ENCODE data around the gene EFHD1.

Gene EFHD1

GRCh38 chr2:232633413-232634205, at the start of gene EFHD1:
EFHD1 (plus strand) TSS chr2:232633604; CDS start chr2:232633705, 101 bp downstream.
- DNase-seq (ENCODE audit: low spot score), result peak; percentile 16

GRCh38 chr2:232584238-232584637, 49.2 kb upstream of the EFHD1 start:
- peak; percentile 12 for DNase-seq (ENCODE audit: low spot score)

- DNase-seq (ENCODE audit: low spot score), result no peak
These were observed 46.4 kb upstream of the EFHD1 start for GRCh38 chr2:232586943-232587505.

GRCh38 chr2:232587512-232587911, 45.9 kb upstream of the EFHD1 start:
- no peak for DNase-seq (ENCODE audit: low spot score)

GRCh38 chr2:232588031-232588430, 45.4 kb upstream of the EFHD1 start:
- DNase-seq (ENCODE audit: low spot score), result no peak

- no peak for DNase-seq (ENCODE audit: low spot score)
These were observed 44.5 kb upstream of the EFHD1 start for GRCh38 chr2:232588680-232589585.

- DNase-seq (ENCODE audit: low spot score), result peak; percentile 72
These were observed 40.5 kb upstream of the EFHD1 start for GRCh38 chr2:232592772-232593395.

GRCh38 chr2:232593982-232594381, 39.4 kb upstream of the EFHD1 start:
- DNase-seq (ENCODE audit: low spot score), result no peak

- DNase-seq (ENCODE audit: low spot score), result no peak
These were observed 35.9 kb upstream of the EFHD1 start for GRCh38 chr2:232597362-232598079.

GRCh38 chr2:232598293-232598692, 35.1 kb upstream of the EFHD1 start:
- no peak for DNase-seq (ENCODE audit: low spot score)

GRCh38 chr2:232600053-232600773, 33.2 kb upstream of the EFHD1 start:
- no peak for DNase-seq (ENCODE audit: low spot score)

- DNase-seq (ENCODE audit: low spot score), result no peak
These were observed 30.1 kb upstream of the EFHD1 start for GRCh38 chr2:232603283-232603682.

GRCh38 chr2:232604535-232604934, 28.9 kb upstream of the EFHD1 start:
- no peak for DNase-seq (ENCODE audit: low spot score)

GRCh38 chr2:232607011-232607410, 26.4 kb upstream of the EFHD1 start:
- no peak for DNase-seq (ENCODE audit: low spot score)

GRCh38 chr2:232609607-232610006, 23.8 kb upstream of the EFHD1 start:
- no peak for DNase-seq (ENCODE audit: low spot score)

GRCh38 chr2:232610081-232610480, 23.3 kb upstream of the EFHD1 start:
- DNase-seq (ENCODE audit: low spot score), result no peak

GRCh38 chr2:232611061-232611460, 22.3 kb upstream of the EFHD1 start:
- no peak for DNase-seq (ENCODE audit: low spot score)

- no peak for DNase-seq (ENCODE audit: low spot score)
These were observed 21.7 kb upstream of the EFHD1 start for GRCh38 chr2:232611559-232612218.

- no peak for DNase-seq (ENCODE audit: low spot score)
These were observed 19.8 kb upstream of the EFHD1 start for GRCh38 chr2:232613538-232614134.

GRCh38 chr2:232615339-232615738, 18.1 kb upstream of the EFHD1 start:
- DNase-seq (ENCODE audit: low spot score), result no peak

Data from kidney capillary endothelial cell (primary cell).